ENCODE measurements around the gene ADAP1. TPM values are rescaled to one million over a fixed set of nuclear protein-coding genes. Genes with fewer than 3 reads are reported as not detected.

Gene ADAP1
- total RNA-seq, 1 donor from 2014 or later, result 0.79 TPM

- no peak for DNase-seq (ENCODE audit: low read depth, low spot score)
Observed at GRCh38 chr7:988963-989529, 34.6 kb upstream of the ADAP1 start.

GRCh38 chr7:988426-988911, 34.0 kb upstream of the ADAP1 start:
- DNase-seq (ENCODE audit: low read depth, low spot score), result no peak

- no peak for DNase-seq (ENCODE audit: low read depth, low spot score)
Observed at GRCh38 chr7:987909-988308, 33.4 kb upstream of the ADAP1 start.

GRCh38 chr7:986766-987751, 32.6 kb upstream of the ADAP1 start:
- DNase-seq (ENCODE audit: low read depth, low spot score), result no peak

GRCh38 chr7:985915-986741, 31.6 kb upstream of the ADAP1 start:
- DNase-seq (ENCODE audit: low read depth, low spot score), result no peak

GRCh38 chr7:985127-985416, 30.6 kb upstream of the ADAP1 start:
- no peak for DNase-seq (ENCODE audit: low read depth, low spot score)

- DNase-seq (ENCODE audit: low read depth, low spot score), result no peak
Observed at GRCh38 chr7:984361-985126, 30.1 kb upstream of the ADAP1 start.

GRCh38 chr7:983616-984071, 29.2 kb upstream of the ADAP1 start:
- DNase-seq (ENCODE audit: low read depth, low spot score), result no peak

GRCh38 chr7:983004-983615, 28.6 kb upstream of the ADAP1 start, which contains the start of gene CYP2W1:
CYP2W1 (plus strand) TSS chr7:983181; CDS start chr7:983212, 31 bp downstream.
- no peak for DNase-seq (ENCODE audit: low read depth, low spot score)

- no peak for DNase-seq (ENCODE audit: low read depth, low spot score)
Observed at GRCh38 chr7:982511-983003, 28.1 kb upstream of the ADAP1 start.

GRCh38 chr7:981793-982510, 27.5 kb upstream of the ADAP1 start:
- no peak for DNase-seq (ENCODE audit: low read depth, low spot score)

GRCh38 chr7:979886-980571, 25.5 kb upstream of the ADAP1 start:
- no peak for DNase-seq (ENCODE audit: low read depth, low spot score)

GRCh38 chr7:979151-979550, 24.7 kb upstream of the ADAP1 start:
- no peak for DNase-seq (ENCODE audit: low read depth, low spot score)

- DNase-seq (ENCODE audit: low read depth, low spot score), result no peak
Observed at GRCh38 chr7:978416-979091, 24.1 kb upstream of the ADAP1 start.

- DNase-seq (ENCODE audit: low read depth, low spot score), result no peak
Observed at GRCh38 chr7:978049-978346, 23.5 kb upstream of the ADAP1 start.

- no peak for DNase-seq (ENCODE audit: low read depth, low spot score)
Observed at GRCh38 chr7:977326-978048, 23.0 kb upstream of the ADAP1 start.

- DNase-seq (ENCODE audit: low read depth, low spot score), result no peak
Observed at GRCh38 chr7:976901-977325, 22.4 kb upstream of the ADAP1 start.

Measured in pulmonary artery endothelial cell (primary cell).